ENCODE measurements around the gene MT1B. TPM values are rescaled to one million over a fixed set of nuclear protein-coding genes. Genes with fewer than 3 reads are reported as not detected.

MT1B gene
- total and polyA plus RNA-seq, 2 of the 13 experiments (the other 11 are each of a cell fraction or from before 2014, with no cell fraction given): 0.89 TPM; not detected in 1

DNA sequence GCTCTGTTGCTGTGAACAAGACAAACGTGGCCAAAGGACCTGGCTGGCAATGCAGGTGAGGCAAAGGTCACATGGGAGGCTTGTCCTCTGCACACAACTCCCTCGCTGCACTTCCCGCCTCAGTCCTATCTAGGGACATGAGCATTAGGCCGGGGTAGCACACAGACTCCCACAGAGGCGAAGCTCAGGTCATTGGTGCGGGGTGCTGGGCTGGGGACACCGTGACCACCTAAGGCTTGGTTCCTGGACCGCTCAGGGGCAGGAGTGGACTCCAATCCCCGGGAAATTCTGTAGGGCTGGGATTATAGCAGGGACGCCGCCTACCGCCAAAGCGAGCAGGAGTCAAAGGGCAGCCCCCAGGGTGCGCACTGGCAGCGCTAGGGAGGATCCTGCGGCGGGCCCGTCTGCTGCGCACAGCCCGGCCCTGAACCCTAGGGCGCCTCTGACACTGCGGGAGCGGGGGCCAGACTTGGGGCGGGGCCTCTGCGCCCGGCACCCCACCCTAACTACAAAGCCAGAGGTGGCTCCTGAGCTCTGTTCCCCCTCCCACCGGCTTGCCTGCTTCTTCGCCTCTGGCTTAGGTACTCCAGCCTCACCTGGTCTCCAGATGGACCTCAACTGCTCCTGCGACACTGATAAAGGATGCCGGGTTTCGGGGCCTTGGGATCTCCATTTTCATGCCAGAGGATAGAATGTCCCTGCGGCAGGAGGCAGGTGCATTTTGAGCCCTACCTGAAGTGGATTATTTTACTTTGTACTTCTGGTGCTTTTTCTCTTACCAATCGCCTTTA is 3.9 kb upstream of the MT1B start (continued):
- TF ChIP-seq, protein P1, sequence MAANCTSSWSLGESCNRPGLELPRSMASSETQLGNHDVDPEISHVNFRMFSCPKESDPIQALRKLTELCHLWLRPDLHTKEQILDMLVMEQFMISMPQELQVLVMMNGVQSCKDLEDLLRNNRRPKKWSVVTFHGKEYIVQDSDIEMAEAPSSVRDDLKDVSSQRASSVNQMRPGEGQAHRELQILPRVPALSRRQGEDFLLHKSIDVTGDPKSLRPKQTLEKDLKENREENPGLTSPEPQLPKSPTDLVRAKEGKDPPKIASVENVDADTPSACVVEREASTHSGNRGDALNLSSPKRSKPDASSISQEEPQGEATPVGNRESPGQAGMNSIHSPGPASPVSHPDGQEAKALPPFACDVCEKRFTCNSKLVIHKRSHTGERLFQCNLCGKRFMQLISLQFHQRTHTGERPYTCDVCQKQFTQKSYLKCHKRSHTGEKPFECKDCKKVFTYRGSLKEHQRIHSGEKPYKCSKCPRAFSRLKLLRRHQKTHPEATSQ (CRISPR knock-in tag; IDR thresholded peaks at IDR 0.05; ENCODE audit: borderline replicate concordance): no peak
- TF ChIP-seq ZNF20 (CRISPR knock-in tag; IDR thresholded peaks at IDR 0.05) (no peak), BCL6 (CRISPR knock-in tag; IDR thresholded peaks at IDR 0.05) (no peak), MTA1 (CRISPR knock-in tag; IDR thresholded peaks at IDR 0.05; ENCODE audit: borderline replicate concordance) (no peak; the same call in 1 of the 2 replicates), ADNP (CRISPR knock-in tag; IDR thresholded peaks at IDR 0.05) (no peak), NFE2L2 (IDR thresholded peaks at IDR 0.05; ENCODE audit: low read length) (no peak), CHCHD3 (CRISPR knock-in tag; IDR thresholded peaks at IDR 0.05) (peak; percentile 37; the same call in 1 of the 2 replicates), SMAD9 (CRISPR knock-in tag; IDR thresholded peaks at IDR 0.05) (no peak), ZNF296 (CRISPR knock-in tag; conservative IDR thresholded peaks at IDR 0.05) (no peak), ETV6 (CRISPR knock-in tag; conservative IDR thresholded peaks at IDR 0.05) (no peak), SP140L (CRISPR knock-in tag; IDR thresholded peaks at IDR 0.05; ENCODE audit: borderline replicate concordance) (no peak), KDM3A (CRISPR knock-in tag; IDR thresholded peaks at IDR 0.05; ENCODE audit: low read depth) (no peak), ATM (IDR thresholded peaks at IDR 0.05; ENCODE audit: borderline replicate concordance) (no peak), MTF1 (CRISPR knock-in tag; IDR thresholded peaks at IDR 0.05) (peak; percentile 78; the same call in 1 of the 2 replicates), ZNF572 (CRISPR knock-in tag; IDR thresholded peaks at IDR 0.05) (no peak), ARNT2 (CRISPR knock-in tag; IDR thresholded peaks at IDR 0.05; ENCODE audit: low read depth) (no peak; the same call in 1 of the 2 replicates)
- TF ChIP-seq, protein P2, sequence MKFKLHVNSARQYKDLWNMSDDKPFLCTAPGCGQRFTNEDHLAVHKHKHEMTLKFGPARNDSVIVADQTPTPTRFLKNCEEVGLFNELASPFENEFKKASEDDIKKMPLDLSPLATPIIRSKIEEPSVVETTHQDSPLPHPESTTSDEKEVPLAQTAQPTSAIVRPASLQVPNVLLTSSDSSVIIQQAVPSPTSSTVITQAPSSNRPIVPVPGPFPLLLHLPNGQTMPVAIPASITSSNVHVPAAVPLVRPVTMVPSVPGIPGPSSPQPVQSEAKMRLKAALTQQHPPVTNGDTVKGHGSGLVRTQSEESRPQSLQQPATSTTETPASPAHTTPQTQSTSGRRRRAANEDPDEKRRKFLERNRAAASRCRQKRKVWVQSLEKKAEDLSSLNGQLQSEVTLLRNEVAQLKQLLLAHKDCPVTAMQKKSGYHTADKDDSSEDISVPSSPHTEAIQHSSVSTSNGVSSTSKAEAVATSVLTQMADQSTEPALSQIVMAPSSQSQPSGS (CRISPR knock-in tag; IDR thresholded peaks at IDR 0.05): no peak
- TF ChIP-seq, protein P3, sequence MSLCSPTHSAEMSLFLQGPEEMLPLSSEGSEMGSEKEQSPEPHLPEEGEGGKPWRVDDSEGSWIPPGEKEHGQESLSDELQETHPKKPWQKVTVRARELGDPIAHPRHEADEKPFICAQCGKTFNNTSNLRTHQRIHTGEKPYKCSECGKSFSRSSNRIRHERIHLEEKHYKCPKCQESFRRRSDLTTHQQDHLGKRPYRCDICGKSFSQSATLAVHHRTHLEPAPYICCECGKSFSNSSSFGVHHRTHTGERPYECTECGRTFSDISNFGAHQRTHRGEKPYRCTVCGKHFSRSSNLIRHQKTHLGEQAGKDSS (CRISPR knock-in tag; IDR thresholded peaks at IDR 0.05; ENCODE audit: borderline replicate concordance, low read depth): no peak
- TF ChIP-seq, protein P4, sequence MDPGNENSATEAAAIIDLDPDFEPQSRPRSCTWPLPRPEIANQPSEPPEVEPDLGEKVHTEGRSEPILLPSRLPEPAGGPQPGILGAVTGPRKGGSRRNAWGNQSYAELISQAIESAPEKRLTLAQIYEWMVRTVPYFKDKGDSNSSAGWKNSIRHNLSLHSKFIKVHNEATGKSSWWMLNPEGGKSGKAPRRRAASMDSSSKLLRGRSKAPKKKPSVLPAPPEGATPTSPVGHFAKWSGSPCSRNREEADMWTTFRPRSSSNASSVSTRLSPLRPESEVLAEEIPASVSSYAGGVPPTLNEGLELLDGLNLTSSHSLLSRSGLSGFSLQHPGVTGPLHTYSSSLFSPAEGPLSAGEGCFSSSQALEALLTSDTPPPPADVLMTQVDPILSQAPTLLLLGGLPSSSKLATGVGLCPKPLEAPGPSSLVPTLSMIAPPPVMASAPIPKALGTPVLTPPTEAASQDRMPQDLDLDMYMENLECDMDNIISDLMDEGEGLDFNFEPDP (CRISPR knock-in tag; conservative IDR thresholded peaks at IDR 0.05): no peak
- TF ChIP-seq, protein P5, sequence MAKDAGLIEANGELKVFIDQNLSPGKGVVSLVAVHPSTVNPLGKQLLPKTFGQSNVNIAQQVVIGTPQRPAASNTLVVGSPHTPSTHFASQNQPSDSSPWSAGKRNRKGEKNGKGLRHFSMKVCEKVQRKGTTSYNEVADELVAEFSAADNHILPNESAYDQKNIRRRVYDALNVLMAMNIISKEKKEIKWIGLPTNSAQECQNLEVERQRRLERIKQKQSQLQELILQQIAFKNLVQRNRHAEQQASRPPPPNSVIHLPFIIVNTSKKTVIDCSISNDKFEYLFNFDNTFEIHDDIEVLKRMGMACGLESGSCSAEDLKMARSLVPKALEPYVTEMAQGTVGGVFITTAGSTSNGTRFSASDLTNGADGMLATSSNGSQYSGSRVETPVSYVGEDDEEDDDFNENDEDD (CRISPR knock-in tag; IDR thresholded peaks at IDR 0.05; ENCODE audit: borderline replicate concordance): peak; percentile 74; the same call in 1 of the 2 replicates
- TF ChIP-seq, protein P6, sequence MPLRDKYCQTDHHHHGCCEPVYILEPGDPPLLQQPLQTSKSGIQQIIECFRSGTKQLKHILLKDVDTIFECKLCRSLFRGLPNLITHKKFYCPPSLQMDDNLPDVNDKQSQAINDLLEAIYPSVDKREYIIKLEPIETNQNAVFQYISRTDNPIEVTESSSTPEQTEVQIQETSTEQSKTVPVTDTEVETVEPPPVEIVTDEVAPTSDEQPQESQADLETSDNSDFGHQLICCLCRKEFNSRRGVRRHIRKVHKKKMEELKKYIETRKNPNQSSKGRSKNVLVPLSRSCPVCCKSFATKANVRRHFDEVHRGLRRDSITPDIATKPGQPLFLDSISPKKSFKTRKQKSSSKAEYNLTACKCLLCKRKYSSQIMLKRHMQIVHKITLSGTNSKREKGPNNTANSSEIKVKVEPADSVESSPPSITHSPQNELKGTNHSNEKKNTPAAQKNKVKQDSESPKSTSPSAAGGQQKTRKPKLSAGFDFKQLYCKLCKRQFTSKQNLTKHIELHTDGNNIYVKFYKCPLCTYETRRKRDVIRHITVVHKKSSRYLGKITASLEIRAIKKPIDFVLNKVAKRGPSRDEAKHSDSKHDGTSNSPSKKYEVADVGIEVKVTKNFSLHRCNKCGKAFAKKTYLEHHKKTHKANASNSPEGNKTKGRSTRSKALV (CRISPR knock-in tag; IDR thresholded peaks at IDR 0.05): peak; percentile 86; the same call in 1 of the 2 replicates
